ENCODE data around the gene SUFU.

GRCh38 chr10:102620591-102621442 is 117.0 kb downstream of the SUFU start:
- TF ChIP-seq CTCF (IDR thresholded peaks at IDR 0.05) (no peak), POLR2A (IDR thresholded peaks at IDR 0.05) (no peak)
